ENCODE results near the gene SPRR2E.
"Not testable (repeated sequence)": the region's sequence is repeated elsewhere in the genome, so short reads cannot be mapped to it uniquely, and the experiment has no call there.

Gene SPRR2E

GRCh38 chr1:153058826-153059784 lies 35.2 kb downstream of the SPRR2E start:
- DNase-seq, result no peak

DNA sequence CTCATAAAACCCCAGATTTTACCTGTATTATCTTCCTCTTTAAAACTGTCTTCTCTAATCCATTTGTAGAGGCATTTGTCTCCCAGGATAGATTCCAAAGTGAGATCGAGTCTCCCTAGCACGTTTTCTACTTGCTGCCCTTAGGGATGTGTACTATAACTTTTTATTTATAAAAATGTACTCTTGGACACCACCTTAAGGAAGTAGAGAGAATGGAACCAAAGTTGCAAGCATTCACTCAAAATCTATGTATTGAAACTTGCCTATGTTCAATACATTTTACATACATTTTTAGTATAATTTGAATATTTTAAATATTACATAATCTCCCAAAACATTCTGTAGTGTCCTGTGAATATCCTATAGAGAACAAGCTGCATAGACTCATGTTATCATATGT lies 36.2 kb downstream of the SPRR2E start:
- no peak for DNase-seq

DNA sequence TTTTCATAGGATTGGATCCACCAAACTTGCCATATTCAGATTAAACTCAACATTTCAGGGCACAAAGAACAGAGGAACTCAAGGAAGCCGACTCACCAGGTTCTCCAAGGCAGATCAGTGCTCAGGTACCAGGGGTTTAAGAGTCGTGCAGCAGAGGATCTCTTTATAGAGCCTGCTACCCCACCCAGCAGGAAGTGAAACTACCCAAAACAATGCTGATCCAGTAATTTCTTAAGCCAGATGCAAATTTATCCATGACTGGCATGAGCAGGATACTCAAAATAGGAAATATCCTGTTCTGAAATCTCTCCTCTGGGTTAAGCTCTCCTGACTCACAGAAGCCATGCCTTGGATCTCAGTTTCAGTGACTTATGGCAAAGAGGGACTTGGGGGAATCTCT lies 37.0 kb downstream of the SPRR2E start, which contains the start of gene SPRR2A:
Gene SPRR2A, minus strand, starts transcription at position 138 of the 400 bp plus-strand sequence. CDS start 777 bp downstream, outside the sequence.
- no peak for DNase-seq

- DNase-seq, result not testable (repeated sequence)
Measured at GRCh38 chr1:153056111-153056510, 38.2 kb downstream of the SPRR2E start.

DNA sequence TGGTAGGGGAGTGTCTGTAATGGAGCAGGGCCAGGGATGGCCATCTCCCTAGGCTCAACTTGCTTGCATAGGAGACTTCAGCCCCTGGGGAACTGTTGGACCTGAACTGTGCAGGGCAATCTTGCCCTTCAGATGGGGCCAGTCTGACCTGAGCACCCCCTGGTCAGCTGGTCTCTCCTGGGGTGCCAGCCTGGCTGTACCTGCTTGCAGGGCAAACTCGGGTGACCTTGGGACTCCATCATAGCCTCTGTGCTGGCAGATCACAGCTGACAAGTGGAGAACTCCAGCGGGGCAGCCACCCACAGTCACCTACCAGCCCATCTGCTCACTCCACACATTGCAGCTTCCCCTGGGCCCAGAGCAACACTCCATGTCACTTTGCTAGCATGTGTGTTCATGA lies 45.1 kb downstream of the SPRR2E start:
- DNase-seq, result no peak

Measured in activated naive CD4-positive, alpha-beta T cell treated with anti-CD3 and anti-CD28 coated beads, Interleukin-2, amount 50 U/mL, for 16 hours (primary cell).